ENCODE measurements around the gene GBX1. TPM values are rescaled to one million over a fixed set of nuclear protein-coding genes. Genes with fewer than 3 reads are reported as not detected.

Gene GBX1
- total RNA-seq, 4 donors from 2014 or later, result 2.4 TPM; not detected in 3

DNA sequence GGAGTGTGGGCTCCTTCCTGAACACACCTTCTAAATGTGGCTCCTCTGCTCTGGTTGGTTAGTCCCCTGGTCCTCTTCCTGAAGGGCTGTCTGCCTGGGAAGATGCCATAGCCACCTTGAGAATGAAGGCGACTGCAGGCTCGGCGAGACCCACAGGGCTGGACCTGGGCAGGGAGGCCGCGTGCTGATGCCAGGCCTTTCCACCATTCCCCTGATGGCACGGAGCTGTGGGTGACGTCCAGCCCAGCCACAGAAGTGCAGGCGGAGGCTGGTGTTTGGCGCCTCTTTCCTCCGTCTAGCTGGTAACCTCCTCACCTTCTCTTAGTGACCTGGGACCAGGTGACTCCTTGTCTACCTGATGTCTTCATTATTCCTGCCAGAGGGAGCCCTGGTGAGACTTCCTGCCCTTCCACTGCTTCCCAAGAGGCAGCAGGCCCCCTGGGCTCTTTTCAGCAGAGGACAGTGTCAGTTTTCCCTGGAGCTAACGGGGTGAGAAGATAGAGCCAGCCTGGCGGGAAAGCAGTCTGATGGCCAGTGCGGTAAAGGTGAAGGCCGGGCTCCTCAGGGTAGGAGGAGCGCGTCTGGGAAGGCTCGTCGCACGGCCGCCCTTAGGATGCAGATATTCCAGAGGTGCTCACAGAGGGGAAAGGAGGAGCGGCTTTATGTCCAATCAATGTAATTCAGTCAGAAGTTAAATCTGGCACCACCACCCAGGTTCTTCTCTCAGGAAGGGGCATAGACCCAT is 34.9 kb downstream of the GBX1 start:
- intact Hi-C loops (cut with DNase I; ENCODE audit: low total_unique reads), result loop anchor here (5.0 kb wide), 1 partner anchor 170 kb away; no protein-coding TSS in a partner anchor
- 96% methylated on average over 18 to 21 of the region's 21 CpGs for WGBS, 2 donors
- DNase-seq (ENCODE audit: low spot score in 2 of 2), result no peak
- no peak overlapping the region for H3K4me3 ChIP-seq (ENCODE audit: low read depth, poor library complexity, severe bottlenecking)
- TF ChIP-seq, protein P1, sequence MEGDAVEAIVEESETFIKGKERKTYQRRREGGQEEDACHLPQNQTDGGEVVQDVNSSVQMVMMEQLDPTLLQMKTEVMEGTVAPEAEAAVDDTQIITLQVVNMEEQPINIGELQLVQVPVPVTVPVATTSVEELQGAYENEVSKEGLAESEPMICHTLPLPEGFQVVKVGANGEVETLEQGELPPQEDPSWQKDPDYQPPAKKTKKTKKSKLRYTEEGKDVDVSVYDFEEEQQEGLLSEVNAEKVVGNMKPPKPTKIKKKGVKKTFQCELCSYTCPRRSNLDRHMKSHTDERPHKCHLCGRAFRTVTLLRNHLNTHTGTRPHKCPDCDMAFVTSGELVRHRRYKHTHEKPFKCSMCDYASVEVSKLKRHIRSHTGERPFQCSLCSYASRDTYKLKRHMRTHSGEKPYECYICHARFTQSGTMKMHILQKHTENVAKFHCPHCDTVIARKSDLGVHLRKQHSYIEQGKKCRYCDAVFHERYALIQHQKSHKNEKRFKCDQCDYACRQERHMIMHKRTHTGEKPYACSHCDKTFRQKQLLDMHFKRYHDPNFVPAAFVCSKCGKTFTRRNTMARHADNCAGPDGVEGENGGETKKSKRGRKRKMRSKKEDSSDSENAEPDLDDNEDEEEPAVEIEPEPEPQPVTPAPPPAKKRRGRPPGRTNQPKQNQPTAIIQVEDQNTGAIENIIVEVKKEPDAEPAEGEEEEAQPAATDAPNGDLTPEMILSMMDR (IDR thresholded peaks at IDR 0.05), result no peak
- no peak for TF ChIP-seq POLR2A (IDR thresholded peaks at IDR 0.05)

- no peak for DNase-seq (ENCODE audit: low spot score in 2 of 2)
- TF ChIP-seq POLR2A (IDR thresholded peaks at IDR 0.05), result no peak
- TF ChIP-seq, protein P1 (IDR thresholded peaks at IDR 0.05), result no peak
- intact Hi-C loops (cut with DNase I; ENCODE audit: low total_unique reads), result loop anchor here (5.0 kb wide), 1 partner anchor 171 kb away; no protein-coding TSS in a partner anchor
Observed at GRCh38 chr7:151131592-151132293, 35.8 kb downstream of the GBX1 start.

GRCh38 chr7:151131224-151131591 is 36.3 kb downstream of the GBX1 start:
- intact Hi-C loops (cut with DNase I; ENCODE audit: low total_unique reads), result loop anchor here (5.0 kb wide), 1 partner anchor 171 kb away; no protein-coding TSS in a partner anchor
- no peak overlapping the region for H3K4me3 ChIP-seq (ENCODE audit: low read depth, poor library complexity, severe bottlenecking)
- 91 to 92% methylated on average over 13 of the region's 13 CpGs for WGBS, 2 donors
- DNase-seq (ENCODE audit: low spot score in 2 of 2), result no peak
- TF ChIP-seq POLR2A (IDR thresholded peaks at IDR 0.05), result no peak
- TF ChIP-seq, protein P1 (IDR thresholded peaks at IDR 0.05), result no peak

More at GRCh38 chr7:151131592-151132293, 35.8 kb downstream of the GBX1 start:
- WGBS, 2 donors, result 87 to 89% methylated on average over 19 of the region's 19 CpGs
- H3K4me3 ChIP-seq (ENCODE audit: low read depth, poor library complexity, severe bottlenecking), result no peak overlapping the region

DNA sequence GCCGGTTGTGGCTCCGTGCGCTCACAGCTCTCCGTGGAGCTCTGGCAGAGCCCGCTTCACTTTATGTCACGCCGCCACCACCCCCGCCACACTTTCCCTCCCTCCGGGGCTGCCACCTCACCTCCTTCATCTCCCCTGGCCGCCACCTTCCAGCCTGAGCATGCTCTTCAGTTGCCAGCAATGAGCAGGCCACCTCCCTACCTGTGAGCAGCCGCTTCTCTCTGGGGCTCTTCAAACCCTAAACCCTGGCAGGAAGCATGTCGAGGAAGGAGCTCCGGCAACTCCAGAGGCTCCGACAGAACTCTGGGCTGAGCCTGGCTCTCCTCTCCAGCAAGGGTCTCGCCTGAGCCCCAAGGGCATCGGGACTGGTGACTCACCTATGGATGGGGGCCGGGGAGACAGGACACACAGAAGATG is 36.7 kb downstream of the GBX1 start:
- TF ChIP-seq, protein P1 (IDR thresholded peaks at IDR 0.05), result no peak
- no peak for TF ChIP-seq POLR2A (IDR thresholded peaks at IDR 0.05)
- H3K4me3 ChIP-seq (ENCODE audit: low read depth, poor library complexity, severe bottlenecking), result no peak overlapping the region
- intact Hi-C loops (cut with DNase I; ENCODE audit: low total_unique reads), result loop anchor here (5.0 kb wide), 1 partner anchor 172 kb away; no protein-coding TSS in a partner anchor
- no peak for DNase-seq (ENCODE audit: low spot score in 2 of 2)
- 87 to 91% methylated on average over 17 of the region's 17 CpGs for WGBS, 2 donors

- no peak overlapping the region for H3K4me3 ChIP-seq (ENCODE audit: low read depth, poor library complexity, severe bottlenecking)
- DNase-seq (ENCODE audit: low spot score in 2 of 2), result no peak
- intact Hi-C loops (cut with DNase I; ENCODE audit: low total_unique reads), result loop anchor here (5.0 kb wide), 1 partner anchor 172 kb away; no protein-coding TSS in a partner anchor
- WGBS, 2 donors, result 84 to 92% methylated on average over 9 of the region's 9 CpGs
- TF ChIP-seq, protein P1 (IDR thresholded peaks at IDR 0.05), result no peak
- no peak for TF ChIP-seq POLR2A (IDR thresholded peaks at IDR 0.05)
Observed at GRCh38 chr7:151129960-151130591, 37.4 kb downstream of the GBX1 start.
